ENCODE results near the gene PALD1. TPM values are rescaled to one million over a fixed set of nuclear protein-coding genes. Genes with fewer than 3 reads are reported as not detected.

The PALD1 gene
- total and polyA plus RNA-seq, 2 donors (not counting 1 experiment from before 2014, with no cell fraction given): 0.09 to 0.33 TPM

DNA sequence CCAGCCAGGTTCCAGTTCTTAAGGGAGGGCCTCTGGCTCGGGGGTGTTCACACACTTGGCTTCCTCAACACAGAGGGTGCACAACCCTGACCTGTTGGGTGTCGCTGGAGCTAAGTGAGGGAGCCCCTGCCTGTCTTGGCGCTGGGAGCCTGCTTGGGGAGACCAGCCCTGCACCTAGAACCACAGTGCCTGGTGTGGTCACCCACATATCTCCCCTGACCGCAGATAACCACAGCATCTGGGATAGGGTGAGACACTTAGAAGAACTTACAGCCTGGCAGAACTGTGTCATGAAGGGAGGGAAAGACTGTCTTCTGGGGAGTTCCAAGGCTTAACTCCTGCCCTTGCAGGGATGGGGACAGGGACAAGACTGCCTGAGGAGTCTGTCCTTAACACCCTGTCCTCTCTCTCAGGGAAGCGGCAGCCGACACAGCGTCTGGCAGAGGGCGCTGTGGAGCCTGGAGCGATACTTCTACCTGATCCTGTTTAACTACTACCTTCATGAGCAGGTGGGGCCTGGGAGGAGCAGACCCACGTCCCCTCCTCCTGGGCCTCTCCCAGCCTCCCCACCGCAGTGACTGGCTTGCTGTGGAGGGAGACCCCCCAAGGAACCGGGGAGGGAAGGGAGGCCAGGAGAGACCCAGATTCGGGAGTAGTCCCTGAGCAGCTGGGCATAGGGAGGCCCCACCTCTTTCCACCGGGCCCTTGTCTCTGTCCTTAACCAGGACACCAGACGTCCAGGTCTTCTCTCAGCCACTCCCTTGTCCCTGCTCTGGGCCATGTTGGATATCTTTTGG is 59.0 kb downstream of the PALD1 start:
- no peak for TF ChIP-seq EZH2 (IDR thresholded peaks at IDR 0.05; ENCODE audit: low read length, missing control alignments)
- TF ChIP-seq, protein P1, sequence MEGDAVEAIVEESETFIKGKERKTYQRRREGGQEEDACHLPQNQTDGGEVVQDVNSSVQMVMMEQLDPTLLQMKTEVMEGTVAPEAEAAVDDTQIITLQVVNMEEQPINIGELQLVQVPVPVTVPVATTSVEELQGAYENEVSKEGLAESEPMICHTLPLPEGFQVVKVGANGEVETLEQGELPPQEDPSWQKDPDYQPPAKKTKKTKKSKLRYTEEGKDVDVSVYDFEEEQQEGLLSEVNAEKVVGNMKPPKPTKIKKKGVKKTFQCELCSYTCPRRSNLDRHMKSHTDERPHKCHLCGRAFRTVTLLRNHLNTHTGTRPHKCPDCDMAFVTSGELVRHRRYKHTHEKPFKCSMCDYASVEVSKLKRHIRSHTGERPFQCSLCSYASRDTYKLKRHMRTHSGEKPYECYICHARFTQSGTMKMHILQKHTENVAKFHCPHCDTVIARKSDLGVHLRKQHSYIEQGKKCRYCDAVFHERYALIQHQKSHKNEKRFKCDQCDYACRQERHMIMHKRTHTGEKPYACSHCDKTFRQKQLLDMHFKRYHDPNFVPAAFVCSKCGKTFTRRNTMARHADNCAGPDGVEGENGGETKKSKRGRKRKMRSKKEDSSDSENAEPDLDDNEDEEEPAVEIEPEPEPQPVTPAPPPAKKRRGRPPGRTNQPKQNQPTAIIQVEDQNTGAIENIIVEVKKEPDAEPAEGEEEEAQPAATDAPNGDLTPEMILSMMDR (conservative IDR thresholded peaks at IDR 0.05 in 1 of 2, IDR thresholded peaks at IDR 0.05 in 1 of 2; ENCODE audit: low read depth in 1 of 2, low read length in 2 of 2): peak in 1 of 2 donors; percentile 28
- Histone ChIP-seq H3K36me3 (ENCODE audit: control insufficient read depth, insufficient read depth, low read length) (no peaks in the 10 kb centered on the region), H4K20me1 (ENCODE audit: control insufficient read depth, extremely low read depth, insufficient read depth, low read length) (no peaks in the 10 kb centered on the region), H3K9me3 (ENCODE audit: control insufficient read depth, insufficient read depth, low read depth, low read length) (no peaks in the 10 kb centered on the region), H3K9ac (ENCODE audit: insufficient read depth, low read length) (no peak overlapping the region), H3K4me2 (ENCODE audit: extremely low read depth, insufficient read depth, low read length) (no peak overlapping the region), H3K27ac (ENCODE audit: insufficient read depth, low read length) (no peak overlapping the region), H2AFZ (ENCODE audit: low read length) (no peak overlapping the region), H3K4me3 (replicated peaks in 1 of 4; ENCODE audit: control extremely low read depth in 1 of 4, insufficient read depth in 1 of 4, low read depth in 3 of 4, low read length in 4 of 4) (no peak overlapping the region), H3K79me2 (ENCODE audit: control insufficient read depth, insufficient read depth, low read length) (no peaks in the 10 kb centered on the region), H3K4me1 (ENCODE audit: control insufficient read depth, extremely low read depth, insufficient read depth, low read length) (no peaks in the 10 kb centered on the region), H3K27me3 (ENCODE audit: control insufficient read depth, insufficient read depth, low read length) (no peaks in the 10 kb centered on the region)
- DNase-seq (ENCODE audit: low read depth in 2 of 2): no peak

GRCh38 chr10:70538195-70538520 is 59.6 kb downstream of the PALD1 start:
- Histone ChIP-seq H3K9ac (ENCODE audit: insufficient read depth, low read length) (no peak overlapping the region), H2AFZ (ENCODE audit: low read length) (no peak overlapping the region), H3K79me2 (ENCODE audit: control insufficient read depth, insufficient read depth, low read length) (no peaks in the 10 kb centered on the region), H4K20me1 (ENCODE audit: control insufficient read depth, extremely low read depth, insufficient read depth, low read length) (no peaks in the 10 kb centered on the region), H3K4me1 (ENCODE audit: control insufficient read depth, extremely low read depth, insufficient read depth, low read length) (no peaks in the 10 kb centered on the region), H3K4me2 (ENCODE audit: extremely low read depth, insufficient read depth, low read length) (no peak overlapping the region), H3K27ac (ENCODE audit: insufficient read depth, low read length) (no peak overlapping the region), H3K36me3 (ENCODE audit: control insufficient read depth, insufficient read depth, low read length) (no peaks in the 10 kb centered on the region), H3K27me3 (ENCODE audit: control insufficient read depth, insufficient read depth, low read length) (no peaks in the 10 kb centered on the region), H3K4me3 (replicated peaks in 1 of 4; ENCODE audit: control extremely low read depth in 1 of 4, insufficient read depth in 1 of 4, low read depth in 3 of 4, low read length in 4 of 4) (no peak overlapping the region), H3K9me3 (ENCODE audit: control insufficient read depth, insufficient read depth, low read depth, low read length) (no peaks in the 10 kb centered on the region)
- no peak for DNase-seq (ENCODE audit: low read depth in 2 of 2)
- no peak for TF ChIP-seq EZH2 (IDR thresholded peaks at IDR 0.05; ENCODE audit: low read length, missing control alignments)
- TF ChIP-seq, protein P1 (conservative IDR thresholded peaks at IDR 0.05 in 1 of 2, IDR thresholded peaks at IDR 0.05 in 1 of 2; ENCODE audit: low read depth in 1 of 2, low read length in 2 of 2): no peak

- Histone ChIP-seq H3K9me3 (ENCODE audit: control insufficient read depth, insufficient read depth, low read depth, low read length) (no peaks in the 10 kb centered on the region), H4K20me1 (ENCODE audit: control insufficient read depth, extremely low read depth, insufficient read depth, low read length) (no peaks in the 10 kb centered on the region), H3K4me2 (ENCODE audit: extremely low read depth, insufficient read depth, low read length) (no peak overlapping the region), H3K79me2 (ENCODE audit: control insufficient read depth, insufficient read depth, low read length) (no peaks in the 10 kb centered on the region), H3K4me1 (ENCODE audit: control insufficient read depth, extremely low read depth, insufficient read depth, low read length) (no peaks in the 10 kb centered on the region), H3K4me3 (replicated peaks in 1 of 4; ENCODE audit: control extremely low read depth in 1 of 4, insufficient read depth in 1 of 4, low read depth in 3 of 4, low read length in 4 of 4) (no peak overlapping the region), H3K27me3 (ENCODE audit: control insufficient read depth, insufficient read depth, low read length) (peaks cover 3% of the 10 kb centered on the region), H3K9ac (ENCODE audit: insufficient read depth, low read length) (no peak overlapping the region), H2AFZ (ENCODE audit: low read length) (no peak overlapping the region), H3K27ac (ENCODE audit: insufficient read depth, low read length) (no peak overlapping the region), H3K36me3 (ENCODE audit: control insufficient read depth, insufficient read depth, low read length) (no peaks in the 10 kb centered on the region)
- no peak for DNase-seq (ENCODE audit: low read depth in 2 of 2)
- no peak for TF ChIP-seq EZH2 (IDR thresholded peaks at IDR 0.05; ENCODE audit: low read length, missing control alignments)
- TF ChIP-seq, protein P1 (conservative IDR thresholded peaks at IDR 0.05 in 1 of 2, IDR thresholded peaks at IDR 0.05 in 1 of 2; ENCODE audit: low read depth in 1 of 2, low read length in 2 of 2): no peak
These were observed 60.3 kb downstream of the PALD1 start for GRCh38 chr10:70538731-70539338.

All from fibroblast of lung (primary cell).